ENCODE data around the gene LHFPL6. TPM values are rescaled to one million over a fixed set of nuclear protein-coding genes. Genes with fewer than 3 reads are reported as not detected.

LHFPL6 gene
- total RNA-seq, 1 donor, result 57.9 TPM

GRCh38 chr13:39313721-39314120 lies 289.3 kb downstream of the LHFPL6 start:
- no peak overlapping the region for H3K4me3 ChIP-seq (ENCODE audit: low read depth, low read length)

GRCh38 chr13:39312596-39312995 lies 290.4 kb downstream of the LHFPL6 start:
- no peak for TF ChIP-seq CTCF (IDR thresholded peaks at IDR 0.05; ENCODE audit: insufficient read depth, low read depth, low read length)
- DNase-seq (ENCODE audit: low read depth), result no peak
- H3K4me3 ChIP-seq (ENCODE audit: low read depth, low read length), result no peak overlapping the region

More at GRCh38 chr13:39313721-39314120, 289.3 kb downstream of the LHFPL6 start:
- TF ChIP-seq CTCF (IDR thresholded peaks at IDR 0.05; ENCODE audit: insufficient read depth, low read depth, low read length), result no peak
- no peak for DNase-seq (ENCODE audit: low read depth)

GRCh38 chr13:39311619-39312018 lies 291.4 kb downstream of the LHFPL6 start:
- DNase-seq (ENCODE audit: low read depth), result no peak
- TF ChIP-seq CTCF (IDR thresholded peaks at IDR 0.05; ENCODE audit: insufficient read depth, low read depth, low read length), result no peak
- no peak overlapping the region for H3K4me3 ChIP-seq (ENCODE audit: low read depth, low read length)

- DNase-seq (ENCODE audit: low read depth), result no peak
- H3K4me3 ChIP-seq (ENCODE audit: low read depth, low read length), result no peak overlapping the region
- TF ChIP-seq CTCF (IDR thresholded peaks at IDR 0.05; ENCODE audit: insufficient read depth, low read depth, low read length), result no peak
Measured at GRCh38 chr13:39310961-39311360, 292.0 kb downstream of the LHFPL6 start.

- TF ChIP-seq CTCF (IDR thresholded peaks at IDR 0.05; ENCODE audit: insufficient read depth, low read depth, low read length), result no peak
- no peak overlapping the region for H3K4me3 ChIP-seq (ENCODE audit: low read depth, low read length)
- DNase-seq (ENCODE audit: low read depth), result no peak
Measured at GRCh38 chr13:39306639-39307589, 296.1 kb downstream of the LHFPL6 start.

GRCh38 chr13:39302820-39303219 lies 300.2 kb downstream of the LHFPL6 start:
- no peak overlapping the region for H3K4me3 ChIP-seq (ENCODE audit: low read depth, low read length)
- no peak for DNase-seq (ENCODE audit: low read depth)
- TF ChIP-seq CTCF (IDR thresholded peaks at IDR 0.05; ENCODE audit: insufficient read depth, low read depth, low read length), result no peak

Measured in fibroblast of villous mesenchyme (primary cell).